Mesendoderm (in vitro differentiated cells): ENCODE results near the gene C14orf180.

Experiments
- DNase-seq: peaks from one replicate; pipeline ENCODE4 v3.0.0; 2013
- H2AK5ac ChIP-seq: 2 replicates; pipeline ENCODE4 v1.6.1; 2013; ENCODE audit warnings: low read length, inconsistent platforms
- H2BK120ac ChIP-seq: 2 replicates; pipeline ENCODE4 v1.6.1; 2013; ENCODE audit warnings: low read depth, mild to moderate bottlenecking, low read length, moderate library complexity, mixed read lengths
- H2BK15ac ChIP-seq: replicated peaks from 2 replicates; pipeline ENCODE4 v1.6.1; 2013; ENCODE audit warnings: low read depth, mild to moderate bottlenecking, moderate library complexity
- H2BK5ac ChIP-seq: 2 replicates; pipeline ENCODE4 v1.6.1; 2013; ENCODE audit warnings: low read length, inconsistent platforms
- H3K18ac ChIP-seq: 2 replicates; pipeline ENCODE4 v1.6.1; 2013; ENCODE audit warnings: mild to moderate bottlenecking, low read length, mixed read lengths
- H3K23ac ChIP-seq: one replicate; pipeline ENCODE4 v1.6.1; 2013; ENCODE audit warnings: low read length
- H3K27ac ChIP-seq: 2 replicates; pipeline ENCODE4 v1.5.1; 2013; ENCODE audit warnings: low read depth, mild to moderate bottlenecking, inconsistent platforms, low read length, moderate library complexity
- H3K27me3 ChIP-seq: 2 replicates; pipeline ENCODE4 v1.6.1; 2013; ENCODE audit warnings: low read length, control low read depth, mild to moderate bottlenecking, inconsistent platforms; ENCODE audit not compliant: insufficient read depth, poor library complexity
- H3K36me3 ChIP-seq: 2 replicates; pipeline ENCODE4 v1.6.1; 2013; ENCODE audit warnings: low read length, inconsistent platforms; ENCODE audit not compliant: control insufficient read depth, insufficient read depth
- H3K4ac ChIP-seq: one replicate; pipeline ENCODE4 v1.6.1; 2013; ENCODE audit warnings: low read depth, mild to moderate bottlenecking, low read length, moderate library complexity
- H3K4me1 ChIP-seq: 2 replicates; pipeline ENCODE4 v1.6.1; 2013; ENCODE audit warnings: low read depth, low read length, inconsistent platforms; ENCODE audit not compliant: control insufficient read depth
- H3K4me2 ChIP-seq: 2 replicates; pipeline ENCODE4 v1.6.1; 2013; ENCODE audit warnings: low read length
- H3K4me3 ChIP-seq: 2 replicates; pipeline ENCODE4 v1.5.1; 2013; ENCODE audit warnings: mild to moderate bottlenecking, low read length
- H3K56ac ChIP-seq: one replicate; pipeline ENCODE4 v1.6.1; 2013; ENCODE audit warnings: low read length
- H3K79me1 ChIP-seq: 2 replicates; pipeline ENCODE4 v1.6.1; 2013; ENCODE audit warnings: low read length, inconsistent platforms
- H3K79me2 ChIP-seq: 2 replicates; pipeline ENCODE4 v1.6.1; 2013; ENCODE audit warnings: mild to moderate bottlenecking, low read length; ENCODE audit not compliant: control insufficient read depth, insufficient read depth
- H3K9ac ChIP-seq: 2 replicates; pipeline ENCODE4 v1.6.1; 2013; ENCODE audit warnings: low read length, inconsistent platforms
- H4K5ac ChIP-seq: one replicate; pipeline ENCODE4 v1.6.1; 2013; ENCODE audit warnings: low read length
- H4K8ac ChIP-seq: one replicate; pipeline ENCODE4 v1.6.1; 2013; ENCODE audit warnings: low read depth, mild to moderate bottlenecking, control low read depth, low read length, moderate library complexity
- WGBS: extraction: QIAGEN DNeasy Blood & Tissue Kit; methylation state at CpG from one replicate; pipeline ENCODE4 v1.1.7; 2013; ENCODE audit warnings: low lambda C conversion rate, missing lambda C conversion rate; ENCODE audit not compliant: insufficient coverage; ENCODE audit errors: extremely low coverage; 5-methylcytosine and 5-hydroxymethylcytosine counted together

C14orf180 gene

GRCh38 chr14:104597576-104597975 is 18.0 kb downstream of the C14orf180 start:
- DNase-seq: no peak
- H3K23ac ChIP-seq: no peak overlapping the region
- H3K36me3 ChIP-seq: no peaks in the 10 kb centered on the region
- H2BK15ac ChIP-seq: no peak overlapping the region
- WGBS: no CpG with 5 or more reads among the region's 11 CpGs
- H4K5ac ChIP-seq: no peak overlapping the region
- no peak overlapping the region for H3K18ac ChIP-seq
- H4K8ac ChIP-seq: no peak overlapping the region
- H2AK5ac ChIP-seq: no peak overlapping the region
- no peak overlapping the region for H3K27ac ChIP-seq
- H2BK120ac ChIP-seq: no peak overlapping the region
- H2BK5ac ChIP-seq: no peak overlapping the region
- H3K56ac ChIP-seq: no peak overlapping the region
- H3K79me2 ChIP-seq: no peaks in the 10 kb centered on the region
- H3K4me2 ChIP-seq: no peak overlapping the region
- H3K9ac ChIP-seq: no peak overlapping the region
- H3K4me1 ChIP-seq: no peaks in the 10 kb centered on the region
- H3K4me3 ChIP-seq: no peak overlapping the region
- H3K27me3 ChIP-seq: no peaks in the 10 kb centered on the region
- H3K79me1 ChIP-seq: no peaks in the 10 kb centered on the region
- no peak overlapping the region for H3K4ac ChIP-seq

- Histone ChIP-seq H3K4me3 (no peak overlapping the region), H2BK5ac (no peak overlapping the region), H3K36me3 (no peaks in the 10 kb centered on the region), H3K9ac (no peak overlapping the region), H2BK15ac (no peak overlapping the region), H3K4ac (no peak overlapping the region), H3K23ac (no peak overlapping the region), H3K56ac (no peak overlapping the region), H4K5ac (no peak overlapping the region), H3K4me2 (no peak overlapping the region), H3K18ac (no peak overlapping the region), H2AK5ac (no peak overlapping the region), H4K8ac (no peak overlapping the region), H3K79me1 (no peaks in the 10 kb centered on the region), H2BK120ac (no peak overlapping the region), H3K27me3 (no peaks in the 10 kb centered on the region), H3K79me2 (no peaks in the 10 kb centered on the region), H3K4me1 (no peaks in the 10 kb centered on the region), H3K27ac (no peak overlapping the region)
- DNase-seq: no peak
- no CpG with 5 or more reads among the region's 28 CpGs for WGBS
Observed at GRCh38 chr14:104598039-104598909, 18.7 kb downstream of the C14orf180 start.

- H4K5ac ChIP-seq: no peak overlapping the region
- H3K27ac ChIP-seq: no peak overlapping the region
- no CpG with 5 or more reads among the region's 12 CpGs for WGBS
- H3K79me1 ChIP-seq: no peaks in the 10 kb centered on the region
- no peak overlapping the region for H2BK120ac ChIP-seq
- H3K4me1 ChIP-seq: no peaks in the 10 kb centered on the region
- no peaks in the 10 kb centered on the region for H3K79me2 ChIP-seq
- H3K18ac ChIP-seq: no peak overlapping the region
- H3K27me3 ChIP-seq: no peaks in the 10 kb centered on the region
- no peak overlapping the region for H2BK15ac ChIP-seq
- no peak overlapping the region for H4K8ac ChIP-seq
- no peak overlapping the region for H3K56ac ChIP-seq
- H2BK5ac ChIP-seq: no peak overlapping the region
- DNase-seq: no peak
- no peak overlapping the region for H3K4me2 ChIP-seq
- no peak overlapping the region for H3K23ac ChIP-seq
- no peak overlapping the region for H3K4me3 ChIP-seq
- H3K9ac ChIP-seq: no peak overlapping the region
- no peak overlapping the region for H2AK5ac ChIP-seq
- no peaks in the 10 kb centered on the region for H3K36me3 ChIP-seq
- no peak overlapping the region for H3K4ac ChIP-seq
Observed at GRCh38 chr14:104598910-104599273, 19.3 kb downstream of the C14orf180 start.

GRCh38 chr14:104599446-104599845 is 19.9 kb downstream of the C14orf180 start:
- H3K4me2 ChIP-seq: no peak overlapping the region
- no CpG with 5 or more reads among the region's 7 CpGs for WGBS
- H2AK5ac ChIP-seq: no peak overlapping the region
- H3K27me3 ChIP-seq: no peaks in the 10 kb centered on the region
- H4K5ac ChIP-seq: no peak overlapping the region
- no peak for DNase-seq
- no peak overlapping the region for H3K18ac ChIP-seq
- no peaks in the 10 kb centered on the region for H3K79me2 ChIP-seq
- no peak overlapping the region for H3K4ac ChIP-seq
- H3K36me3 ChIP-seq: no peaks in the 10 kb centered on the region
- no peak overlapping the region for H3K4me3 ChIP-seq
- H4K8ac ChIP-seq: no peak overlapping the region
- H3K4me1 ChIP-seq: no peaks in the 10 kb centered on the region
- H2BK15ac ChIP-seq: no peak overlapping the region
- H3K23ac ChIP-seq: no peak overlapping the region
- no peak overlapping the region for H3K9ac ChIP-seq
- H2BK120ac ChIP-seq: no peak overlapping the region
- no peak overlapping the region for H3K27ac ChIP-seq
- H3K79me1 ChIP-seq: no peaks in the 10 kb centered on the region
- H2BK5ac ChIP-seq: no peak overlapping the region
- no peak overlapping the region for H3K56ac ChIP-seq

GRCh38 chr14:104600141-104600643 is 20.6 kb downstream of the C14orf180 start:
- no peaks in the 10 kb centered on the region for H3K4me1 ChIP-seq
- H3K79me2 ChIP-seq: no peaks in the 10 kb centered on the region
- no CpG with 5 or more reads among the region's 14 CpGs for WGBS
- no peak overlapping the region for H4K5ac ChIP-seq
- H4K8ac ChIP-seq: no peak overlapping the region
- H2BK120ac ChIP-seq: no peak overlapping the region
- no peaks in the 10 kb centered on the region for H3K79me1 ChIP-seq
- H3K56ac ChIP-seq: no peak overlapping the region
- no peaks in the 10 kb centered on the region for H3K36me3 ChIP-seq
- no peak overlapping the region for H3K23ac ChIP-seq
- no peak overlapping the region for H3K4me2 ChIP-seq
- no peaks in the 10 kb centered on the region for H3K27me3 ChIP-seq
- H2BK15ac ChIP-seq: no peak overlapping the region
- no peak for DNase-seq
- no peak overlapping the region for H3K4me3 ChIP-seq
- no peak overlapping the region for H3K9ac ChIP-seq
- H3K18ac ChIP-seq: no peak overlapping the region
- no peak overlapping the region for H2AK5ac ChIP-seq
- no peak overlapping the region for H2BK5ac ChIP-seq
- no peak overlapping the region for H3K4ac ChIP-seq
- H3K27ac ChIP-seq: no peak overlapping the region
